Panc1 (cell line): ENCODE measurements around the gene GSG1L. TPM values are rescaled to one million over a fixed set of nuclear protein-coding genes. Genes with fewer than 3 reads are reported as not detected.

Experiments used
- ATAC-seq: fragments of 200-7000 bp; cut with Tn5 transposase; 2 replicates; pipeline ENCODE4 v1.9.1; 2020; ENCODE audit warnings: mild to moderate bottlenecking, moderate library complexity
- BruUV-seq: library from RNA; stranded (reverse); fragments of 400-500 nt; replicated peaks from 2 replicates; lab custom pipeline; 2021; lab: Mats Ljungman, UMichigan
- CTCF ChIA-PET: fragments of 300-600 bp; sonication (Branson Sonifier 250); formaldehyde crosslinking; loops from one replicate; lab custom pipeline; 2022; ENCODE audit warnings: antibody characterized with exemption; lab: Charles Lee
- POLR2A ChIA-PET: fragments of 300-600 bp; sonication (Branson Sonifier 250); formaldehyde crosslinking; loops from one replicate; lab custom pipeline; 2022; ENCODE audit warnings: antibody characterized with exemption; lab: Charles Lee
- DNase-seq: peaks from one replicate; pipeline ENCODE4 v3.0.0-alpha.2; 2010; ENCODE audit warnings: low read depth, low spot score
- H3K27ac ChIP-seq: 2 replicates; pipeline ENCODE4 v1.5.1; 2011; ENCODE audit warnings: mild to moderate bottlenecking, low read length, inconsistent platforms
- H3K27me3 ChIP-seq: fragments of 200-500 bp; sonication (Bioruptor generic); 2 replicates; pipeline ENCODE4 v1.6.0; 2014; ENCODE audit warnings: low read length, inconsistent platforms; ENCODE audit not compliant: control insufficient read depth, insufficient read depth
- H3K36me3 ChIP-seq: fragments of 200-500 bp; sonication (Bioruptor generic); 2 replicates; pipeline ENCODE4 v1.5.1; 2014; ENCODE audit warnings: inconsistent platforms, mild to moderate bottlenecking, low read length, moderate library complexity; ENCODE audit not compliant: control insufficient read depth, insufficient read depth
- H3K4me1 ChIP-seq: 2 replicates; pipeline ENCODE4 v1.5.1; 2011; ENCODE audit warnings: inconsistent platforms, mild to moderate bottlenecking, low read length, moderate library complexity; ENCODE audit not compliant: control insufficient read depth, insufficient read depth
- H3K4me3 ChIP-seq, 2 experiments: 2 replicates each; pipeline ENCODE4 v1.5.1; 2011 to 2012; ENCODE audit warnings: low read depth in 2 of 2, low read length in 2 of 2, mild to moderate bottlenecking in 2 of 2, inconsistent platforms in 1 of 2, moderate library complexity in 1 of 2
- H3K9me3 ChIP-seq: fragments of 200-500 bp; sonication (Bioruptor generic); 2 replicates; pipeline ENCODE4 v1.5.1; 2014; ENCODE audit warnings: low read depth, mild to moderate bottlenecking, inconsistent platforms, low read length, moderate library complexity; ENCODE audit not compliant: control insufficient read depth, insufficient read depth
- CTCF ChIP-seq: fragments of 450-650 bp; IDR thresholded peaks from 2 replicates; pipeline ENCODE4 v1.5.1; 2017; ENCODE audit warnings: mild to moderate bottlenecking
- POLR2AphosphoS5 ChIP-seq: IDR thresholded peaks from 2 replicates; pipeline ENCODE4 v1.6.1; 2012; ENCODE audit warnings: mild to moderate bottlenecking, low read depth, low read length, moderate library complexity
- REST ChIP-seq, 2 experiments: IDR thresholded peaks; 2 replicates each; pipeline ENCODE4 v1.6.1; 2011 to 2012; ENCODE audit warnings: low read depth in 2 of 2, control low read depth in 1 of 2, low read length in 1 of 2, mild to moderate bottlenecking in 1 of 2, moderate library complexity in 1 of 2; ENCODE audit not compliant: insufficient read depth in 1 of 2
- SIN3A ChIP-seq: IDR thresholded peaks from 2 replicates; pipeline ENCODE4 v1.6.1; 2012; ENCODE audit warnings: low read depth, mild to moderate bottlenecking, low read length, moderate library complexity, borderline replicate concordance; ENCODE audit not compliant: insufficient read depth
- TCF7L2 ChIP-seq: IDR thresholded peaks from 2 replicates; pipeline ENCODE4 v1.6.1; 2011; ENCODE audit warnings: mild to moderate bottlenecking, low read depth, low read length, inconsistent platforms
- in situ Hi-C: cut with HindIII; loops from 2 replicates; pipeline ENCODE4 v1.10.0; 2016; ENCODE audit warnings: low sequenced_read_pairs, low pct_unique_long_range_greater_than_20kb
- intact Hi-C: fragments of 100-400 bp; cut with micrococcal nuclease; formaldehyde crosslinking; loops from one replicate; pipeline ENCODE4 v1.10.0; 2022; ENCODE audit not compliant: unreplicated experiment
- total RNA-seq: library from RNA; stranded (reverse); gene quantifications from one replicate; pipeline ENCODE4 v1.2.1, GENCODE V29; 2021; ENCODE audit not compliant: unreplicated experiment

The GSG1L gene
- total RNA-seq, 1 experiment from 2014 or later, result 0.08 TPM

GRCh38 chr16:27951489-27952120 is 111.9 kb downstream of the GSG1L start:
- in situ Hi-C loops, result no loop called here
- POLR2A ChIA-PET, result interaction anchor here (0.6 kb wide), 1 partner anchor 210 kb away, joined by 3 read pairs; no protein-coding TSS in a partner anchor

More at GRCh38 chr16:27951489-27952120, 111.9 kb downstream of the GSG1L start:
- no peak overlapping the region for H3K4me3 ChIP-seq
- TF ChIP-seq SIN3A, result no peak
- no peak for TF ChIP-seq POLR2AphosphoS5
- no peak for TF ChIP-seq TCF7L2
- TF ChIP-seq CTCF, result no peak
- no peak for TF ChIP-seq REST (IDR thresholded peaks at IDR 0.05; ENCODE audit: insufficient read depth in 1 of 2, low read depth in 2 of 2, low read length in 1 of 2)
- ATAC-seq (no peak), DNase-seq (no peak)
- H3K9me3 ChIP-seq, result no peaks in the 10 kb centered on the region; the same call in 1 of the 2 replicates
- no TSS peak for BruUV-seq
- no peaks in the 10 kb centered on the region for H3K36me3 ChIP-seq
- intact Hi-C loops, result no loop called here
- CTCF ChIA-PET, result no interaction called here
- no peak overlapping the region for H3K27ac ChIP-seq
- H3K27me3 ChIP-seq, result 0 out of 2 replicates have a peak, but pooled peaks cover 2% of the 10 kb centered on the region
- H3K4me1 ChIP-seq, result no peaks in the 10 kb centered on the region
